HepG2 (cell line): ENCODE data around the gene CARMIL3. TPM values are rescaled to one million over a fixed set of nuclear protein-coding genes. Genes with fewer than 3 reads are reported as not detected.
A peak's percentile ranks its signal among the peaks of the same experiment; 100 is the strongest.

ENCODE experiments used
- CENPX ChIP-seq: sonication (generic); formaldehyde crosslinking; IDR thresholded peaks from 2 replicates; pipeline ENCODE4 v1.9.0; 2021; ENCODE audit warnings: mild to moderate bottlenecking, missing genetic modification reagents, moderate library complexity
- KAT8 ChIP-seq: IDR thresholded peaks from 2 replicates; pipeline ENCODE4 v1.6.1; 2016; ENCODE audit warnings: missing genetic modification reagents, missing compliant biosample characterization
- KDM2A ChIP-seq: sonication (generic); formaldehyde crosslinking; IDR thresholded peaks from 2 replicates; pipeline ENCODE4 v1.4.0; 2020; ENCODE audit warnings: low read depth, missing genetic modification reagents, borderline replicate concordance
- KDM4B ChIP-seq: sonication (generic); formaldehyde crosslinking; IDR thresholded peaks from 2 replicates; pipeline ENCODE4 v1.4.0; 2020; ENCODE audit warnings: missing genetic modification reagents
- MLLT10 ChIP-seq: sonication (generic); formaldehyde crosslinking; IDR thresholded peaks from 2 replicates; pipeline ENCODE4 v1.4.0; 2020; ENCODE audit warnings: missing genetic modification reagents
- SIX4 ChIP-seq: sonication (generic); formaldehyde crosslinking; IDR thresholded peaks from 2 replicates; pipeline ENCODE4 v1.4.0; 2020; ENCODE audit warnings: missing genetic modification reagents
- SP140L ChIP-seq: sonication (generic); formaldehyde crosslinking; IDR thresholded peaks from 2 replicates; pipeline ENCODE4 v1.4.0; 2020; ENCODE audit warnings: missing genetic modification reagents, borderline replicate concordance
- TBL1XR1 ChIP-seq: fragments of 150-350 bp; IDR thresholded peaks from 2 replicates; pipeline ENCODE4 v1.6.1; 2014; ENCODE audit warnings: borderline replicate concordance, low read length; ENCODE audit not compliant: partially characterized antibody
- TBX3 ChIP-seq: fragments of 450-650 bp; IDR thresholded peaks from 2 replicates; pipeline ENCODE4 v1.6.1; 2017; ENCODE audit warnings: antibody characterized with exemption, mild to moderate bottlenecking, inconsistent platforms, borderline replicate concordance
- TGIF2 ChIP-seq: IDR thresholded peaks from 2 replicates; pipeline ENCODE4 v1.6.1; 2016; ENCODE audit warnings: control low read depth, missing compliant biosample characterization
- ZBTB7B ChIP-seq: sonication (generic); formaldehyde crosslinking; IDR thresholded peaks from 2 replicates; pipeline ENCODE4 v1.4.0; 2020; ENCODE audit warnings: missing genetic modification reagents
- ZNF878 ChIP-seq: sonication (generic); formaldehyde crosslinking; IDR thresholded peaks from 2 replicates; pipeline ENCODE4 v1.8.1; 2023; ENCODE audit warnings: mild to moderate bottlenecking, missing genetic modification reagents, moderate library complexity
- polyA plus RNA-seq, 8 experiments: library from polyadenylated mRNA; depleted of rRNA in 3 of 8; stranded (reverse) in 7 of 8; unstranded in 1 of 8; fragments of >200 nt; fragmentation: Illumina TruSeq in 4 of 8; extraction: Trizol in 4 of 8; gene quantifications; 2 replicates each; pipeline versions ENCODE4 v1.2.1 to v1.2.3, GENCODE V29; 2011 to 2016; ENCODE audit warnings: low read depth in 4 of 8, missing spikeins in 1 of 8, mixed read lengths in 1 of 8; ENCODE audit not compliant: insufficient read depth in 1 of 8
- total RNA-seq, 5 experiments: library from RNA; depleted of rRNA; stranded (reverse); fragments of >200 nt; fragmentation: Illumina TruSeq; extraction: Trizol; gene quantifications; 2 replicates each; pipeline ENCODE4 v1.2.3, GENCODE V29; 2016; ENCODE audit warnings: low read depth in 1 of 5
- TF ChIP-seq, protein P1 (sequence below): sonication (generic); formaldehyde crosslinking; IDR thresholded peaks from 2 replicates; pipeline ENCODE4 v1.4.0; 2020; ENCODE audit warnings: low read depth, missing genetic modification reagents
- TF ChIP-seq, protein P2 (sequence below), 2 experiments: fragments of 450-650 bp in 1 of 2; sonication (generic) in 1 of 2; formaldehyde crosslinking in 1 of 2; IDR thresholded peaks; 2 replicates each; pipeline versions ENCODE4 v1.6.1 to v1.8.0; 2016 to 2022; ENCODE audit warnings: antibody characterized with exemption in 1 of 2, mild to moderate bottlenecking in 1 of 2, missing genetic modification reagents in 1 of 2
- TF ChIP-seq, protein P3 (sequence below): sonication (generic); formaldehyde crosslinking; IDR thresholded peaks from 2 replicates; pipeline ENCODE4 v1.5.0; 2020; ENCODE audit warnings: missing genetic modification reagents

The CARMIL3 gene
- total and polyA plus RNA-seq, 2 of the 13 experiments (the other 11 are each of a cell fraction or from before 2014, with no cell fraction given): 0.27 to 0.55 TPM

DNA sequence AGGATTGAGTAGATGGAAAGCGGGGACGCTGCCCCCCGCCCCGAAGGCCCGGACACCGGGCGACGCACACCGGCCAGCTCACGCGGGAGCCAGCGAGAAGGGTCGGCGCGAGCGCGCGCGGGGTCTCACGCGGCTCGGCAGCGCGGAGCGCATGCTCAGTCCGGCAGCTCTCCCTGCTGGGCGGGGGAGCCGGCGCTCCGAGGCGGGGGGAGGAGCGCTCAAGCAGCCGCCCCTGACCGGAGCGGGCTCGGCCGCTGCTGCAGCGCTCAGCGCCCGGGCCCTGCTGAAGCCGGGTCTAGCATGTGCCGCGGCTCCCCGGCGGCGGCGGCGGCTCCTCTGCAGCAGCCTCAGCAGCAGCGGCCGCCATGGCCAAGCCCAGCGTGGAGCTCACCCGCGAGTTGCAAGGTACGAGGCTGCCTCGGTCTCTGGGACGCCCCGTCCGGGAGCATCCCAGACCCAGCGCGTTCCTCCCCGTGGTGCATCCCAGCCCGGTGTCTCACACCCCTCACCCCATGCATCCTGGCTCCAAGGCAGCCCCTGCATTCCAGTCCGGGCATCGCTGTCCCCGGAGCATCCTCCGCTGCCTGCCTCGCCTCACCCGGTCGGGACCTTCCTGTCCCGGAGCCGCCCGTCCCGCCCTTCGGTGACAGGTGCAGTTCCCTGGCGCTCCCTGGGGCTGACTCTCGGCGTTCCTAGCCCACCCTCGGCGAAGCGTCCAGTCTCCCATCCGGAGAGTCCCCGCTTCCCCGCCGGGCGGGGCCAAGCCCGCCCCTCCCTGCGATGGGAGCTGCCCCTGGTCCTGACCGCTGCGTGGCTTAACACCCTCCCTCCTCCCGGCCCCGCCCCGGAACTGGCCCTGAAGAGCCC is at the start of gene CARMIL3 (continued):
- TF ChIP-seq, protein P1, sequence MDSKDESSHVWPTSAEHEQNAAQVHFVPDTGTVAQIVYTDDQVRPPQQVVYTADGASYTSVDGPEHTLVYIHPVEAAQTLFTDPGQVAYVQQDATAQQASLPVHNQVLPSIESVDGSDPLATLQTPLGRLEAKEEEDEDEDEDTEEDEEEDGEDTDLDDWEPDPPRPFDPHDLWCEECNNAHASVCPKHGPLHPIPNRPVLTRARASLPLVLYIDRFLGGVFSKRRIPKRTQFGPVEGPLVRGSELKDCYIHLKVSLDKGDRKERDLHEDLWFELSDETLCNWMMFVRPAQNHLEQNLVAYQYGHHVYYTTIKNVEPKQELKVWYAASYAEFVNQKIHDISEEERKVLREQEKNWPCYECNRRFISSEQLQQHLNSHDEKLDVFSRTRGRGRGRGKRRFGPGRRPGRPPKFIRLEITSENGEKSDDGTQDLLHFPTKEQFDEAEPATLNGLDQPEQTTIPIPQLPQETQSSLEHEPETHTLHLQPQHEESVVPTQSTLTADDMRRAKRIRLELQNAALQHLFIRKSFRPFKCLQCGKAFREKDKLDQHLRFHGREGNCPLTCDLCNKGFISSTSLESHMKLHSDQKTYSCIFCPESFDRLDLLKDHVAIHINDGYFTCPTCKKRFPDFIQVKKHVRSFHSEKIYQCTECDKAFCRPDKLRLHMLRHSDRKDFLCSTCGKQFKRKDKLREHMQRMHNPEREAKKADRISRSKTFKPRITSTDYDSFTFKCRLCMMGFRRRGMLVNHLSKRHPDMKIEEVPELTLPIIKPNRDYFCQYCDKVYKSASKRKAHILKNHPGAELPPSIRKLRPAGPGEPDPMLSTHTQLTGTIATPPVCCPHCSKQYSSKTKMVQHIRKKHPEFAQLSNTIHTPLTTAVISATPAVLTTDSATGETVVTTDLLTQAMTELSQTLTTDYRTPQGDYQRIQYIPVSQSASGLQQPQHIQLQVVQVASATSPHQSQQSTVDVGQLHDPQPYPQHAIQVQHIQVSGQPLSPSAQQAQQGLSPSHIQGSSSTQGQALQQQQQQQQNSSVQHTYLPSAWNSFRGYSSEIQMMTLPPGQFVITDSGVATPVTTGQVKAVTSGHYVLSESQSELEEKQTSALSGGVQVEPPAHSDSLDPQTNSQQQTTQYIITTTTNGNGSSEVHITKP (CRISPR knock-in tag): 0 out of 2 replicates have a peak, but pooled peaks have one; percentile 63
- TF ChIP-seq, protein P2, sequence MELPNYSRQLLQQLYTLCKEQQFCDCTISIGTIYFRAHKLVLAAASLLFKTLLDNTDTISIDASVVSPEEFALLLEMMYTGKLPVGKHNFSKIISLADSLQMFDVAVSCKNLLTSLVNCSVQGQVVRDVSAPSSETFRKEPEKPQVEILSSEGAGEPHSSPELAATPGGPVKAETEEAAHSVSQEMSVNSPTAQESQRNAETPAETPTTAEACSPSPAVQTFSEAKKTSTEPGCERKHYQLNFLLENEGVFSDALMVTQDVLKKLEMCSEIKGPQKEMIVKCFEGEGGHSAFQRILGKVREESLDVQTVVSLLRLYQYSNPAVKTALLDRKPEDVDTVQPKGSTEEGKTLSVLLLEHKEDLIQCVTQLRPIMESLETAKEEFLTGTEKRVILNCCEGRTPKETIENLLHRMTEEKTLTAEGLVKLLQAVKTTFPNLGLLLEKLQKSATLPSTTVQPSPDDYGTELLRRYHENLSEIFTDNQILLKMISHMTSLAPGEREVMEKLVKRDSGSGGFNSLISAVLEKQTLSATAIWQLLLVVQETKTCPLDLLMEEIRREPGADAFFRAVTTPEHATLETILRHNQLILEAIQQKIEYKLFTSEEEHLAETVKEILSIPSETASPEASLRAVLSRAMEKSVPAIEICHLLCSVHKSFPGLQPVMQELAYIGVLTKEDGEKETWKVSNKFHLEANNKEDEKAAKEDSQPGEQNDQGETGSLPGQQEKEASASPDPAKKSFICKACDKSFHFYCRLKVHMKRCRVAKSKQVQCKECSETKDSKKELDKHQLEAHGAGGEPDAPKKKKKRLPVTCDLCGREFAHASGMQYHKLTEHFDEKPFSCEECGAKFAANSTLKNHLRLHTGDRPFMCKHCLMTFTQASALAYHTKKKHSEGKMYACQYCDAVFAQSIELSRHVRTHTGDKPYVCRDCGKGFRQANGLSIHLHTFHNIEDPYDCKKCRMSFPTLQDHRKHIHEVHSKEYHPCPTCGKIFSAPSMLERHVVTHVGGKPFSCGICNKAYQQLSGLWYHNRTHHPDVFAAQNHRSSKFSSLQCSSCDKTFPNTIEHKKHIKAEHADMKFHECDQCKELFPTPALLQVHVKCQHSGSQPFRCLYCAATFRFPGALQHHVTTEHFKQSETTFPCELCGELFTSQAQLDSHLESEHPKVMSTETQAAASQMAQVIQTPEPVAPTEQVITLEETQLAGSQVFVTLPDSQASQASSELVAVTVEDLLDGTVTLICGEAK (IDR thresholded peaks at IDR 0.05): no peak
- TF ChIP-seq, protein P2 (CRISPR knock-in tag; IDR thresholded peaks at IDR 0.05): peak; percentile 69; the same call in 1 of the 2 replicates
- TF ChIP-seq TBL1XR1 (no peak), KAT8 (CRISPR knock-in tag) (peak; percentile 56; the same call in 1 of the 2 replicates), ZBTB7B (CRISPR knock-in tag) (peak; percentile 66), MLLT10 (CRISPR knock-in tag) (no peak), CENPX (CRISPR knock-in tag) (no peak), KDM2A (peak; percentile 93), TBX3 (no peak), KDM4B (peak; percentile 84; the same call in 1 of the 2 replicates), SP140L (CRISPR knock-in tag) (no peak; the same call in 1 of the 2 replicates), ZNF878 (no peak), TGIF2 (CRISPR knock-in tag) (no peak), SIX4 (CRISPR knock-in tag) (peak; percentile 69)
- TF ChIP-seq, protein P3, sequence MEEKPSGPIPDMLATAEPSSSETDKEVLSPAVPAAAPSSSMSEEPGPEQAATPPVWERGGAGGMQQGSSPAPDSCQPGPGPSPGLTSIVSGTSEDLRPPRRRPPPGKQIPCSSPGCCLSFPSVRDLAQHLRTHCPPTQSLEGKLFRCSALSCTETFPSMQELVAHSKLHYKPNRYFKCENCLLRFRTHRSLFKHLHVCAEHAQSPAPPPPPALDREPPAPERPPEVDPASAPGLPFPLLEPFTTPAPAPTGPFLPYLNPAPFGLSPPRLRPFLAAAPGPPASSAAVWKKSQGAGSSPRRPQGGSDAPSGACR (CRISPR knock-in tag): peak; percentile 73; the same call in 1 of the 2 replicates
